IMR-90 (cell line): ENCODE results near the gene CELA2A. TPM values are rescaled to one million over a fixed set of nuclear protein-coding genes. Genes with fewer than 3 reads are reported as not detected.

Experiments
- ATAC-seq: fragments of 200-7000 bp; cut with Tn5 transposase; 2 replicates; pipeline ENCODE4 v1.9.1; 2020; ENCODE audit warnings: low read depth, mild to moderate bottlenecking, moderate library complexity
- BruUV-seq: library from RNA; stranded (reverse); fragments of 400-500 nt; replicated peaks from 2 replicates; lab custom pipeline; 2021; lab: Mats Ljungman, UMichigan
- CTCF ChIA-PET: fragments of 300-600 bp; formaldehyde crosslinking; extraction: SDS; loops from one replicate; lab custom pipeline; 2021; ENCODE audit warnings: antibody characterized with exemption; lab: Yijun Ruan, JAX
- POLR2A ChIA-PET: fragments of 300-600 bp; sonication (Branson Sonifier 250); formaldehyde crosslinking; loops from one replicate; lab custom pipeline; 2022; ENCODE audit warnings: antibody characterized with exemption; ENCODE audit not compliant: unreplicated experiment; lab: Charles Lee
- DNase-seq: peaks from one replicate; pipeline ENCODE4 v3.0.0; 2013
- H2AFZ ChIP-seq: replicated peaks from 2 replicates; pipeline ENCODE3; 2013; ENCODE audit warnings: low read length, mild to moderate bottlenecking; ENCODE audit not compliant: poor library complexity
- H2AK5ac ChIP-seq: 2 replicates; pipeline ENCODE4 v1.6.1; 2013; ENCODE audit warnings: low read depth, low read length, inconsistent platforms
- H2AK9ac ChIP-seq: replicated peaks from 2 replicates; pipeline ENCODE3; 2013; ENCODE audit warnings: mild to moderate bottlenecking, low read depth, low read length, moderate library complexity; ENCODE audit not compliant: poor library complexity
- H2BK120ac ChIP-seq: 2 replicates; pipeline ENCODE4 v1.6.1; 2013; ENCODE audit warnings: low read depth, low read length, inconsistent platforms
- H2BK15ac ChIP-seq: 3 replicates; pipeline ENCODE4 v1.6.1; 2013; ENCODE audit warnings: low read depth, low read length, inconsistent platforms
- H2BK20ac ChIP-seq: 2 replicates; pipeline ENCODE4 v1.6.1; 2013; ENCODE audit warnings: low read depth, mild to moderate bottlenecking, inconsistent platforms, low read length, moderate library complexity
- H2BK5ac ChIP-seq: 2 replicates; pipeline ENCODE4 v1.6.1; 2013; ENCODE audit warnings: mild to moderate bottlenecking, low read depth, low read length, inconsistent platforms; ENCODE audit not compliant: poor library complexity, severe bottlenecking
- H3K14ac ChIP-seq: replicated peaks from 2 replicates; pipeline ENCODE4 v1.6.1; 2013; ENCODE audit warnings: low read depth, low read length, inconsistent platforms
- H3K18ac ChIP-seq: 2 replicates; pipeline ENCODE4 v1.6.1; 2013; ENCODE audit warnings: low read depth, low read length, control low read depth
- H3K23ac ChIP-seq: 2 replicates; pipeline ENCODE4 v1.6.1; 2013; ENCODE audit warnings: low read depth, low read length, inconsistent platforms
- H3K27ac ChIP-seq: 2 replicates; pipeline ENCODE4 v1.5.1; 2013; ENCODE audit warnings: mild to moderate bottlenecking, control low read depth, low read length; ENCODE audit not compliant: insufficient read depth
- H3K27me3 ChIP-seq: 2 replicates; pipeline ENCODE4 v1.6.1; 2013; ENCODE audit warnings: low read length; ENCODE audit not compliant: control insufficient read depth, insufficient read depth
- H3K36me3 ChIP-seq: 2 replicates; pipeline ENCODE4 v1.6.1; 2013; ENCODE audit warnings: low read length, mixed read lengths; ENCODE audit not compliant: control insufficient read depth, insufficient read depth
- H3K4ac ChIP-seq: 2 replicates; pipeline ENCODE4 v1.6.1; 2013; ENCODE audit warnings: low read depth, low read length, inconsistent platforms
- H3K4me1 ChIP-seq: 2 replicates; pipeline ENCODE4 v1.6.1; 2013; ENCODE audit warnings: low read length, mixed read lengths; ENCODE audit not compliant: control insufficient read depth, insufficient read depth
- H3K4me2 ChIP-seq: 2 replicates; pipeline ENCODE4 v1.6.1; 2013; ENCODE audit warnings: low read depth, mild to moderate bottlenecking, control low read depth, low read length, moderate library complexity
- H3K4me3 ChIP-seq: 2 replicates; pipeline ENCODE4 v1.5.1; 2013; ENCODE audit warnings: low read depth, mild to moderate bottlenecking, control low read depth, low read length, moderate library complexity; ENCODE audit not compliant: insufficient read depth
- H3K56ac ChIP-seq: 2 replicates; pipeline ENCODE4 v1.6.1; 2013; ENCODE audit warnings: low read length, inconsistent platforms; ENCODE audit not compliant: insufficient read depth; ENCODE audit errors: extremely low read depth
- H3K79me1 ChIP-seq, 2 experiments: 2 replicates each; pipeline ENCODE4 v1.6.1; 2013; ENCODE audit warnings: low read length in 2 of 2, inconsistent platforms in 1 of 2, low read depth in 1 of 2
- H3K9ac ChIP-seq: 2 replicates; pipeline ENCODE4 v1.6.1; 2013; ENCODE audit warnings: low read depth, low read length, control low read depth
- H3K9me1 ChIP-seq: 2 replicates; pipeline ENCODE4 v1.6.1; 2013; ENCODE audit warnings: low read length, inconsistent platforms; ENCODE audit not compliant: insufficient read depth
- H3K9me3 ChIP-seq: 2 replicates; pipeline ENCODE4 v1.6.1; 2013; ENCODE audit warnings: low read length; ENCODE audit not compliant: control insufficient read depth, insufficient read depth
- H4K20me1 ChIP-seq: 2 replicates; pipeline ENCODE4 v1.6.1; 2013; ENCODE audit warnings: low read length, inconsistent platforms; ENCODE audit not compliant: insufficient read depth
- H4K5ac ChIP-seq: 2 replicates; pipeline ENCODE4 v1.6.1; 2013; ENCODE audit warnings: mild to moderate bottlenecking, low read depth, low read length, control low read depth
- H4K8ac ChIP-seq, 2 experiments: 2 replicates each; pipeline ENCODE4 v1.6.1; 2013; ENCODE audit warnings: low read depth in 2 of 2, low read length in 2 of 2, control low read depth in 1 of 2, inconsistent platforms in 1 of 2
- H4K91ac ChIP-seq: 2 replicates; pipeline ENCODE4 v1.6.1; 2013; ENCODE audit warnings: low read depth, low read length, inconsistent platforms; ENCODE audit not compliant: insufficient read depth
- CEBPB ChIP-seq: IDR thresholded peaks from 2 replicates; pipeline ENCODE4 v1.6.1; 2012; ENCODE audit warnings: low read depth, low read length, improper control_type of control experiment
- FOS ChIP-seq: fragments of 150-350 bp; IDR thresholded peaks from 2 replicates; pipeline ENCODE4 v1.6.1; 2016; ENCODE audit warnings: low read depth, low read length
- RAD21 ChIP-seq: IDR thresholded peaks from 2 replicates; pipeline ENCODE4 v1.6.1; 2012; ENCODE audit warnings: low read length, improper control_type of control experiment
- WGBS, 2 experiments: methylation state at CpG; one replicate each; pipeline versions ENCODE4 v1.1.5 to v1.1.7; 2013; ENCODE audit warnings: missing lambda C conversion rate in 2 of 2; ENCODE audit not compliant: insufficient read length in 1 of 2; ENCODE audit errors: extremely low coverage in 2 of 2; 5-methylcytosine and 5-hydroxymethylcytosine counted together
- dilution Hi-C: fragments of 300-500 bp; cut with HindIII; formaldehyde crosslinking; loops from one replicate; pipeline ENCODE4 v1.14.3; 2018; ENCODE audit warnings: low sequenced_read_pairs; ENCODE audit not compliant: unreplicated experiment
- in situ Hi-C: fragments of 300-500 bp; cut with MboI; formaldehyde crosslinking; loops from 3 replicates; pipeline ENCODE4 v1.14.3; 2019; ENCODE audit warnings: low sequenced_read_pairs, inconsistent platforms, mixed read lengths
- intact Hi-C: fragments of 100-400 bp; cut with micrococcal nuclease; formaldehyde crosslinking; loops from 2 replicates; pipeline ENCODE4 v1.10.0; 2022
- polyA plus RNA-seq, 3 experiments: library from polyadenylated mRNA; depleted of rRNA; stranded (reverse); fragments of >200 nt; gene quantifications; 2 replicates each; pipeline ENCODE4 v1.2.3, GENCODE V29; 2012; ENCODE audit warnings: low replicate concordance in 1 of 3
- total RNA-seq: library from RNA; depleted of rRNA; stranded (reverse); fragments of >200 nt; gene quantifications from 2 replicates; pipeline ENCODE4 v1.2.3, GENCODE V29; 2012
- TF ChIP-seq, protein P1 (sequence below): fragments of 150-350 bp; IDR thresholded peaks from 2 replicates; pipeline ENCODE4 v1.6.1; 2017; ENCODE audit warnings: mild to moderate bottlenecking, antibody characterized with exemption, low read length, low read depth

The CELA2A gene
- total and polyA plus RNA-seq, 2 of the 4 experiments (the other 2 are of a cell fraction): not detected

DNA sequence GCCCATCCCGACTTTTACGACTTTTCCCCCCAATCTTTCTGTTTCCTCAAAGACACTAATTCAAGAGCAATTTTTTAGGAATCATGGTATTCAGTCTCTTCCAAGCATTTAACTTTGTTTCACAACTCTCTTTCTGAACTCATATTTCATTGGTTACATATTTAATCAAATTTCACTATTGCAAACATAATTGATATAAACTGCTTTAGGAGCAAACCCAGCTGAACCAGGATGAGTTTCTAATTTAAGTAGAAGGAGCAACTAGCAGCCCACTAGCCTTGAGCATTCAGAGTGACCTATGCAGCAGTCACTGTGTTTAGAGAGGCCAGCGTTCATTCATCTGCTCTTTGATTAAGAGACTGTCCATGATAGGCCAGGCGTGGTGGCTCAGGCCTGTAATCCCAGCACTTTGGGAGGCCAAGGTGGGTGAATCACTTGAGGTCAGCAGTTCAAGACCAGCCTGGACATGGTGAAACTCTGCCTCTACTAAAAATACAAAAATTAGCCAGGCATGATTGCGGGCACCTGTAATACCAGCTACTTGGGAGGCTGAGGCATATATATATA lies 21.2 kb downstream of the CELA2A start:
- Histone ChIP-seq H3K4ac (no peak overlapping the region), H3K23ac (no peak overlapping the region), H3K9me3 (no peaks in the 10 kb centered on the region), H4K91ac (no peak overlapping the region), H3K79me1 (no peaks in the 10 kb centered on the region), H2AK5ac (no peak overlapping the region), H2BK20ac (no peak overlapping the region), H3K27ac (no peak overlapping the region), H4K8ac (no peak overlapping the region), H2AK9ac (no peak overlapping the region), H3K14ac (no peak overlapping the region), H3K9ac (no peak overlapping the region), H3K27me3 (no peaks in the 10 kb centered on the region; the same call in 1 of the 2 replicates), H3K4me2 (no peak overlapping the region), H3K9me1 (no peaks in the 10 kb centered on the region), H3K56ac (no peak overlapping the region), H3K4me3 (no peak overlapping the region), H4K20me1 (no peaks in the 10 kb centered on the region), H3K36me3 (no peaks in the 10 kb centered on the region), H2BK5ac (no peak overlapping the region), H4K5ac (no peak overlapping the region), H3K18ac (no peak overlapping the region), H2BK15ac (no peak overlapping the region), H3K4me1 (no peaks in the 10 kb centered on the region), H2BK120ac (no peak overlapping the region), H2AFZ (no peak overlapping the region)
- no peak for DNase-seq
- CTCF ChIA-PET: no interaction called here
- in situ Hi-C loops (no loop called here), intact Hi-C loops (no loop called here), dilution Hi-C loops (no loop called here)
- POLR2A ChIA-PET: no interaction called here
- 40% methylated on average over 2 of the region's 5 CpGs; no CpG with 5 or more reads in 1 of the 2 experiments for WGBS, 2 experiments
- no TSS peak for BruUV-seq
- TF ChIP-seq CEBPB: no peak
- TF ChIP-seq RAD21: no peak
- TF ChIP-seq, protein P1, sequence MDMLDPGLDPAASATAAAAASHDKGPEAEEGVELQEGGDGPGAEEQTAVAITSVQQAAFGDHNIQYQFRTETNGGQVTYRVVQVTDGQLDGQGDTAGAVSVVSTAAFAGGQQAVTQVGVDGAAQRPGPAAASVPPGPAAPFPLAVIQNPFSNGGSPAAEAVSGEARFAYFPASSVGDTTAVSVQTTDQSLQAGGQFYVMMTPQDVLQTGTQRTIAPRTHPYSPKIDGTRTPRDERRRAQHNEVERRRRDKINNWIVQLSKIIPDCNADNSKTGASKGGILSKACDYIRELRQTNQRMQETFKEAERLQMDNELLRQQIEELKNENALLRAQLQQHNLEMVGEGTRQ: no peak
- no peak for TF ChIP-seq FOS
- ATAC-seq: no peak
